Loucy (cell line): Measurements from ENCODE around the gene PROZ.

Experiments
- CTCF ChIP-seq: fragments of 200-600 bp; sonication (generic); conservative IDR thresholded peaks from 2 replicates; pipeline ENCODE4 v1.5.1; 2014; ENCODE audit warnings: mild to moderate bottlenecking, antibody characterized with exemption, low read length
- EZH2phosphoT487 ChIP-seq: fragments of 200-600 bp; IDR thresholded peaks from 2 replicates; pipeline ENCODE4 v1.6.1; 2018; ENCODE audit warnings: antibody characterized with exemption, mild to moderate bottlenecking, moderate library complexity, borderline replicate concordance

- TF ChIP-seq CTCF (no peak), EZH2phosphoT487 (no peak)
These were observed 40.0 kb upstream of the PROZ start for GRCh38 chr13:113118261-113119021.
